K562 (cell line): ENCODE measurements around the gene SLC22A23. TPM values are rescaled to one million over a fixed set of nuclear protein-coding genes. Genes with fewer than 3 reads are reported as not detected.
A peak's percentile ranks its signal among the peaks of the same experiment; 100 is the strongest.

ENCODE experiments used
- BMI1 ChIP-seq: fragments of 150-350 bp; IDR thresholded peaks from 2 replicates; pipeline ENCODE4 v1.6.1; 2014; ENCODE audit warnings: low read length
- DPF2 ChIP-seq: fragments of 450-650 bp; IDR thresholded peaks from 2 replicates; pipeline ENCODE4 v1.6.1; 2016
- ETS2 ChIP-seq: IDR thresholded peaks from 2 replicates; pipeline ENCODE4 v1.6.1; 2016; ENCODE audit warnings: borderline replicate concordance, missing genetic modification characterization, mild to moderate bottlenecking, moderate library complexity, missing compliant biosample characterization; ENCODE audit not compliant: poor library complexity, severe bottlenecking
- HNRNPL ChIP-seq: fragments of 200-400 bp; formaldehyde crosslinking; IDR thresholded peaks from 2 replicates; pipeline ENCODE4 v1.6.1; 2017; ENCODE audit warnings: low read depth, mild to moderate bottlenecking, low read length
- MCM2 ChIP-seq: fragments of 450-650 bp; IDR thresholded peaks from 2 replicates; pipeline ENCODE4 v1.6.1; 2017; ENCODE audit warnings: low read depth, mild to moderate bottlenecking
- MCM5 ChIP-seq: fragments of 450-650 bp; IDR thresholded peaks from 2 replicates; pipeline ENCODE4 v1.6.1; 2016; ENCODE audit warnings: low read depth
- MEF2A ChIP-seq: IDR thresholded peaks from 2 replicates; pipeline ENCODE4 v1.6.1; 2011; ENCODE audit warnings: low read depth, mild to moderate bottlenecking, low read length, moderate library complexity; ENCODE audit not compliant: control insufficient read depth
- MEF2D ChIP-seq: conservative IDR thresholded peaks from 2 replicates; pipeline ENCODE4 v1.6.1; 2016; ENCODE audit warnings: low read depth, missing genetic modification characterization, missing compliant biosample characterization
- MTA3 ChIP-seq: fragments of 450-650 bp; formaldehyde crosslinking; IDR thresholded peaks from 2 replicates; pipeline ENCODE4 v1.6.1; 2017; ENCODE audit warnings: mild to moderate bottlenecking, borderline replicate concordance
- RHOXF2B ChIP-seq: fragments of 250-450 bp; sonication (Bioruptor Pico); conservative IDR thresholded peaks from 2 replicates; pipeline ENCODE4 v1.5.1; 2021
- TFAP4 ChIP-seq: sonication (generic); formaldehyde crosslinking; IDR thresholded peaks from 2 replicates; pipeline ENCODE4 v1.8.0; 2022; ENCODE audit warnings: missing genetic modification reagents, mild to moderate bottlenecking, moderate library complexity, borderline replicate concordance
- XRCC5 ChIP-seq: fragments of 200-400 bp; formaldehyde crosslinking; IDR thresholded peaks from 2 replicates; pipeline ENCODE4 v1.6.1; 2017; ENCODE audit warnings: low read depth, mild to moderate bottlenecking, low read length
- ZNF165 ChIP-seq: fragments of 250-450 bp; sonication (Bioruptor Pico); IDR thresholded peaks from 2 replicates; pipeline ENCODE4 v1.4.0; 2020; ENCODE audit warnings: borderline replicate concordance
- ZNF766 ChIP-seq: fragments of 200-800 bp; sonication (Bioruptor generic); conservative IDR thresholded peaks from 2 replicates; pipeline ENCODE4 v1.6.1; 2016; ENCODE audit warnings: missing genetic modification characterization, missing compliant biosample characterization
- polyA plus RNA-seq, 8 experiments: library from polyadenylated mRNA; depleted of rRNA in 4 of 8; stranded (reverse) in 5 of 8; unstranded in 3 of 8; fragments of >200 nt; fragmentation: Nextera tagmentation in 2 of 8; fragmentation: Illumina TruSeq in 1 of 8; extraction: Ambion mirVana in 2 of 8; extraction: Trizol in 1 of 8; gene quantifications; 2 replicates each; pipeline versions ENCODE4 v1.2.1 to v1.2.3, GENCODE V29; 2011 to 2014; ENCODE audit warnings: inconsistent platforms in 1 of 8, missing spikeins in 1 of 8
- total RNA-seq, 7 experiments: library from RNA; depleted of rRNA in 6 of 7; stranded (reverse); fragments of >200 nt in 6 of 7; fragmentation: Illumina TruSeq in 2 of 7; extraction: Trizol in 2 of 7; gene quantifications; 2 replicates each; pipeline versions ENCODE4 v1.2.1 to v1.2.3, GENCODE V29; 2011 to 2021; ENCODE audit warnings: low replicate concordance in 1 of 7
- TF ChIP-seq, protein P1 (sequence below), 2 experiments: fragments of 450-650 bp; formaldehyde crosslinking in 1 of 2; IDR thresholded peaks; 2 replicates each; pipeline versions ENCODE4 v1.4.0 to v1.6.1; 2014 to 2020; ENCODE audit warnings: mild to moderate bottlenecking in 2 of 2, borderline replicate concordance in 1 of 2, low read depth in 1 of 2
- TF ChIP-seq, protein P2 (sequence below), 3 experiments: IDR thresholded peaks in 2 of 3; conservative IDR thresholded peaks in 1 of 3; 2 replicates each; pipeline ENCODE4 v1.5.1; 2011 to 2012; ENCODE audit warnings: low read length in 3 of 3, mild to moderate bottlenecking in 3 of 3, control low read depth in 2 of 3, improper control_type of control experiment in 1 of 3, inconsistent platforms in 1 of 3, low read depth in 1 of 3, mixed read lengths in 1 of 3, moderate library complexity in 1 of 3; ENCODE audit not compliant: insufficient read depth in 2 of 3

The SLC22A23 gene
- total and polyA plus RNA-seq, 9 of the 15 experiments (the other 6 are each of a cell fraction or from before 2014, with no cell fraction given) = 0.30 to 8.7 (median 2.5) TPM

- TF ChIP-seq XRCC5 (peak; percentile 95), BMI1 (0 out of 2 replicates have a peak, but pooled peaks have one; percentile 45), TFAP4 (CRISPR knock-in tag) (peak; percentile 56; the same call in 1 of the 2 replicates), MCM2 (no peak), ZNF766 (peak; percentile 61; the same call in 1 of the 2 replicates), MEF2A (no peak), ETS2 (tag) (no peak), MTA3 (peak; percentile 75; the same call in 1 of the 2 replicates), MEF2D (tag) (no peak), DPF2 (peak; percentile 64), ZNF165 (CRISPR knock-in tag) (no peak), MCM5 (no peak), RHOXF2B (0 out of 2 replicates have a peak, but pooled peaks have one; percentile 70), HNRNPL (no peak)
- TF ChIP-seq, protein P1, sequence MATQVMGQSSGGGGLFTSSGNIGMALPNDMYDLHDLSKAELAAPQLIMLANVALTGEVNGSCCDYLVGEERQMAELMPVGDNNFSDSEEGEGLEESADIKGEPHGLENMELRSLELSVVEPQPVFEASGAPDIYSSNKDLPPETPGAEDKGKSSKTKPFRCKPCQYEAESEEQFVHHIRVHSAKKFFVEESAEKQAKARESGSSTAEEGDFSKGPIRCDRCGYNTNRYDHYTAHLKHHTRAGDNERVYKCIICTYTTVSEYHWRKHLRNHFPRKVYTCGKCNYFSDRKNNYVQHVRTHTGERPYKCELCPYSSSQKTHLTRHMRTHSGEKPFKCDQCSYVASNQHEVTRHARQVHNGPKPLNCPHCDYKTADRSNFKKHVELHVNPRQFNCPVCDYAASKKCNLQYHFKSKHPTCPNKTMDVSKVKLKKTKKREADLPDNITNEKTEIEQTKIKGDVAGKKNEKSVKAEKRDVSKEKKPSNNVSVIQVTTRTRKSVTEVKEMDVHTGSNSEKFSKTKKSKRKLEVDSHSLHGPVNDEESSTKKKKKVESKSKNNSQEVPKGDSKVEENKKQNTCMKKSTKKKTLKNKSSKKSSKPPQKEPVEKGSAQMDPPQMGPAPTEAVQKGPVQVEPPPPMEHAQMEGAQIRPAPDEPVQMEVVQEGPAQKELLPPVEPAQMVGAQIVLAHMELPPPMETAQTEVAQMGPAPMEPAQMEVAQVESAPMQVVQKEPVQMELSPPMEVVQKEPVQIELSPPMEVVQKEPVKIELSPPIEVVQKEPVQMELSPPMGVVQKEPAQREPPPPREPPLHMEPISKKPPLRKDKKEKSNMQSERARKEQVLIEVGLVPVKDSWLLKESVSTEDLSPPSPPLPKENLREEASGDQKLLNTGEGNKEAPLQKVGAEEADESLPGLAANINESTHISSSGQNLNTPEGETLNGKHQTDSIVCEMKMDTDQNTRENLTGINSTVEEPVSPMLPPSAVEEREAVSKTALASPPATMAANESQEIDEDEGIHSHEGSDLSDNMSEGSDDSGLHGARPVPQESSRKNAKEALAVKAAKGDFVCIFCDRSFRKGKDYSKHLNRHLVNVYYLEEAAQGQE (IDR thresholded peaks at IDR 0.05; ENCODE audit: borderline replicate concordance) = peak; percentile 83
- TF ChIP-seq, protein P1 (CRISPR knock-in tag; IDR thresholded peaks at IDR 0.05; ENCODE audit: low read depth) = no peak
- TF ChIP-seq, protein P2, sequence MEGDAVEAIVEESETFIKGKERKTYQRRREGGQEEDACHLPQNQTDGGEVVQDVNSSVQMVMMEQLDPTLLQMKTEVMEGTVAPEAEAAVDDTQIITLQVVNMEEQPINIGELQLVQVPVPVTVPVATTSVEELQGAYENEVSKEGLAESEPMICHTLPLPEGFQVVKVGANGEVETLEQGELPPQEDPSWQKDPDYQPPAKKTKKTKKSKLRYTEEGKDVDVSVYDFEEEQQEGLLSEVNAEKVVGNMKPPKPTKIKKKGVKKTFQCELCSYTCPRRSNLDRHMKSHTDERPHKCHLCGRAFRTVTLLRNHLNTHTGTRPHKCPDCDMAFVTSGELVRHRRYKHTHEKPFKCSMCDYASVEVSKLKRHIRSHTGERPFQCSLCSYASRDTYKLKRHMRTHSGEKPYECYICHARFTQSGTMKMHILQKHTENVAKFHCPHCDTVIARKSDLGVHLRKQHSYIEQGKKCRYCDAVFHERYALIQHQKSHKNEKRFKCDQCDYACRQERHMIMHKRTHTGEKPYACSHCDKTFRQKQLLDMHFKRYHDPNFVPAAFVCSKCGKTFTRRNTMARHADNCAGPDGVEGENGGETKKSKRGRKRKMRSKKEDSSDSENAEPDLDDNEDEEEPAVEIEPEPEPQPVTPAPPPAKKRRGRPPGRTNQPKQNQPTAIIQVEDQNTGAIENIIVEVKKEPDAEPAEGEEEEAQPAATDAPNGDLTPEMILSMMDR (IDR thresholded peaks at IDR 0.05 in 2 of 3, conservative IDR thresholded peaks at IDR 0.05 in 1 of 3; ENCODE audit: insufficient read depth in 2 of 3, low read depth in 1 of 3, low read length in 3 of 3) = peak; percentile 97 to 99 (median 97)
Measured at GRCh38 chr6:3251462-3252314, 205.2 kb downstream of the SLC22A23 start (continued).
